ENCODE measurements around the gene SNAP29. TPM values are rescaled to one million over a fixed set of nuclear protein-coding genes. Genes with fewer than 3 reads are reported as not detected.

SNAP29 gene
- total and polyA plus RNA-seq, 9 of the 15 experiments (the other 6 are each of a cell fraction or from before 2014, with no cell fraction given), result 19.5 to 250 (median 75.9) TPM

- TF ChIP-seq, protein P1, sequence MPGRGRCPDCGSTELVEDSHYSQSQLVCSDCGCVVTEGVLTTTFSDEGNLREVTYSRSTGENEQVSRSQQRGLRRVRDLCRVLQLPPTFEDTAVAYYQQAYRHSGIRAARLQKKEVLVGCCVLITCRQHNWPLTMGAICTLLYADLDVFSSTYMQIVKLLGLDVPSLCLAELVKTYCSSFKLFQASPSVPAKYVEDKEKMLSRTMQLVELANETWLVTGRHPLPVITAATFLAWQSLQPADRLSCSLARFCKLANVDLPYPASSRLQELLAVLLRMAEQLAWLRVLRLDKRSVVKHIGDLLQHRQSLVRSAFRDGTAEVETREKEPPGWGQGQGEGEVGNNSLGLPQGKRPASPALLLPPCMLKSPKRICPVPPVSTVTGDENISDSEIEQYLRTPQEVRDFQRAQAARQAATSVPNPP (IDR thresholded peaks at IDR 0.05; ENCODE audit: borderline replicate concordance, insufficient read depth, insufficient read length), result no peak
- TF ChIP-seq NR2C2 (CRISPR knock-in tag; IDR thresholded peaks at IDR 0.05) (no peak), NR2C2 (tag; IDR thresholded peaks at IDR 0.05) (no peak), YY1 (IDR thresholded peaks at IDR 0.05; ENCODE audit: borderline replicate concordance in 1 of 3, control insufficient read depth in 1 of 3, extremely low read depth in 1 of 3, insufficient read depth in 3 of 3, insufficient read length in 1 of 3, insufficient replicate concordance in 2 of 3, low read depth in 1 of 3, low read length in 2 of 3) (no peak), ZNF766 (CRISPR knock-in tag; conservative IDR thresholded peaks at IDR 0.05) (no peak), STAT6 (CRISPR knock-in tag; IDR thresholded peaks at IDR 0.05) (0 out of 2 replicates have a peak, but pooled peaks have one; percentile 83), TBP (optimal IDR thresholded peaks at IDR 0.05; ENCODE audit: low read depth, low read length) (no peak), U2AF2 (optimal IDR thresholded peaks at IDR 0.05; ENCODE audit: low read depth, low read length) (no peak), POLR2H (tag; IDR thresholded peaks at IDR 0.05; ENCODE audit: low read depth) (no peak), MTA2 (IDR thresholded peaks at IDR 0.05; ENCODE audit: low read depth) (no peak), PRMT5 (CRISPR knock-in tag; IDR thresholded peaks at IDR 0.05) (no peak), ELF4 (CRISPR knock-in tag; IDR thresholded peaks at IDR 0.05) (0 out of 2 replicates have a peak, but pooled peaks have one; percentile 19), SUPT5H (IDR thresholded peaks at IDR 0.05) (0 out of 2 replicates have a peak, but pooled peaks have one; percentile 26), ZNF239 (CRISPR knock-in tag; IDR thresholded peaks at IDR 0.05) (no peak), ZNF77 (CRISPR knock-in tag; IDR thresholded peaks at IDR 0.05) (no peak), ELK3 (CRISPR knock-in tag; IDR thresholded peaks at IDR 0.05) (no peak), ZNF143 (CRISPR knock-in tag; IDR thresholded peaks at IDR 0.05) (no peak), MIER1 (IDR thresholded peaks at IDR 0.05; ENCODE audit: low read depth) (peak; percentile 68; the same call in 1 of the 2 replicates), ZNF830 (CRISPR knock-in tag; IDR thresholded peaks at IDR 0.05) (no peak), SIN3A (IDR thresholded peaks at IDR 0.05; ENCODE audit: borderline replicate concordance in 2 of 2, control insufficient read depth in 1 of 2, low read depth in 2 of 2, low read length in 2 of 2) (no peak), TAF1 (IDR thresholded peaks at IDR 0.05; ENCODE audit: control insufficient read depth, extremely low read depth, insufficient read depth, low read length, severe bottlenecking) (no peak), KAT8 (IDR thresholded peaks at IDR 0.05; ENCODE audit: low read depth) (no peak), ZNF316 (IDR thresholded peaks at IDR 0.05) (no peak), HNRNPLL (IDR thresholded peaks at IDR 0.05; ENCODE audit: low read depth, low read length, poor library complexity, severe bottlenecking) (no peak), SMAD4 (CRISPR knock-in tag; conservative IDR thresholded peaks at IDR 0.05) (no peak)
These were observed 43.2 kb upstream of the SNAP29 start (continued) for GRCh38 chr22:20815477-20816050.
